Measurements from ENCODE around the gene NUBP2.

GRCh38 chr16:1787056-1787321 lies 4.2 kb downstream of the NUBP2 start:
- TF ChIP-seq CTCF (IDR thresholded peaks at IDR 0.05), result no peak
- TF ChIP-seq POLR2A (IDR thresholded peaks at IDR 0.05), result no peak
- no peak for TF ChIP-seq EP300 (IDR thresholded peaks at IDR 0.05)
- TF ChIP-seq POLR2AphosphoS5 (IDR thresholded peaks at IDR 0.05), result no peak
